HepG2 (cell line): Measurements from ENCODE around the gene YBX2.
A peak's percentile ranks its signal among the peaks of the same experiment; 100 is the strongest.

Source experiments
- AGO1 ChIP-seq: fragments of 200-400 bp; formaldehyde crosslinking; IDR thresholded peaks from 2 replicates; pipeline ENCODE4 v1.6.1; 2017; ENCODE audit warnings: mild to moderate bottlenecking, low read depth, low read length, moderate library complexity; ENCODE audit not compliant: poor library complexity, severe bottlenecking
- CTCF ChIP-seq: sonication (generic); formaldehyde crosslinking; IDR thresholded peaks from 2 replicates; pipeline ENCODE4 v1.5.0; 2020; ENCODE audit warnings: mild to moderate bottlenecking, missing genetic modification reagents, moderate library complexity
- MIER2 ChIP-seq: IDR thresholded peaks from 2 replicates; pipeline ENCODE4 v1.6.1; 2016; ENCODE audit warnings: missing biosample characterization, missing genetic modification reagents
- NFYB ChIP-seq: sonication (generic); formaldehyde crosslinking; IDR thresholded peaks from 2 replicates; pipeline ENCODE4 v1.4.0; 2020; ENCODE audit warnings: missing genetic modification reagents
- PBX3 ChIP-seq: sonication (generic); formaldehyde crosslinking; IDR thresholded peaks from 2 replicates; pipeline ENCODE4 v1.8.1; 2023; ENCODE audit warnings: missing genetic modification reagents, inconsistent platforms, borderline replicate concordance
- POLR2A ChIP-seq, 2 experiments: IDR thresholded peaks; 2 replicates each; pipeline ENCODE4 v1.6.1; 2011; ENCODE audit warnings: low read depth in 2 of 2, low read length in 2 of 2, mild to moderate bottlenecking in 1 of 2, moderate library complexity in 1 of 2; ENCODE audit not compliant: insufficient read depth in 1 of 2
- POLR2AphosphoS2 ChIP-seq: IDR thresholded peaks from 2 replicates; pipeline ENCODE4 v1.6.1; 2011; ENCODE audit warnings: low read depth, low read length, improper control_type of control experiment
- POLR2G ChIP-seq: fragments of 200-400 bp; formaldehyde crosslinking; IDR thresholded peaks from 2 replicates; pipeline ENCODE4 v1.6.1; 2018; ENCODE audit warnings: mild to moderate bottlenecking, low read depth, low read length, moderate library complexity
- SMARCC2 ChIP-seq: fragments of 450-650 bp; IDR thresholded peaks from 2 replicates; pipeline ENCODE4 v1.6.1; 2017; ENCODE audit warnings: antibody characterized with exemption, mild to moderate bottlenecking
- THRA ChIP-seq: sonication (generic); formaldehyde crosslinking; IDR thresholded peaks from 2 replicates; pipeline ENCODE4 v1.4.0; 2020; ENCODE audit warnings: missing genetic modification reagents, borderline replicate concordance
- ZBTB49 ChIP-seq: sonication (generic); formaldehyde crosslinking; IDR thresholded peaks from 2 replicates; pipeline ENCODE4 v1.4.0; 2020; ENCODE audit warnings: missing genetic modification reagents, borderline replicate concordance
- ZNF207 ChIP-seq: fragments of 450-650 bp; IDR thresholded peaks from 2 replicates; pipeline ENCODE4 v1.6.1; 2016; ENCODE audit warnings: antibody characterized with exemption, borderline replicate concordance

GRCh38 chr17:7307686-7308624 is 13.5 kb upstream of the YBX2 start:
- TF ChIP-seq CTCF (CRISPR knock-in tag) (no peak), POLR2A (IDR thresholded peaks at IDR 0.05; ENCODE audit: insufficient read depth in 1 of 2, low read depth in 2 of 2, low read length in 2 of 2) (peak in 1 of 2 experiments; percentile 61; a peak in 2 of 4 replicates), MIER2 (CRISPR knock-in tag) (no peak), ZBTB49 (CRISPR knock-in tag) (no peak), PBX3 (no peak), POLR2AphosphoS2 (no peak), ZNF207 (no peak), THRA (CRISPR knock-in tag) (no peak), NFYB (CRISPR knock-in tag) (no peak; the same call in 1 of the 2 replicates), POLR2G (no peak), SMARCC2 (no peak), AGO1 (peak; percentile 89)
